GM23338 (cell line): ENCODE measurements around the gene SMARCA2. TPM values are rescaled to one million over a fixed set of nuclear protein-coding genes. Genes with fewer than 3 reads are reported as not detected.

Experiments
- ATAC-seq: fragments of 200-7000 bp; cut with Tn5 transposase; 3 replicates; pipeline ENCODE4 v1.9.1; 2020
- DNase-seq: peaks from one replicate; pipeline ENCODE4 v3.0.0-alpha.2; 2015; ENCODE audit warnings: low spot score
- H2AFZ ChIP-seq: fragments of 200-600 bp; sonication (generic); 2 replicates; pipeline ENCODE4 v1.8.0; 2016; ENCODE audit warnings: antibody characterized with exemption, mild to moderate bottlenecking, moderate library complexity
- H3F3A ChIP-seq: fragments of 200-600 bp; sonication (generic); replicated peaks from 2 replicates; pipeline ENCODE4 v1.8.0; 2017; ENCODE audit warnings: antibody characterized with exemption, mixed run types, low read depth
- H3K27ac ChIP-seq: fragments of 200-600 bp; sonication (generic); 2 replicates; pipeline ENCODE4 v1.6.1; 2016; ENCODE audit warnings: low read depth
- H3K27me3 ChIP-seq: fragments of 200-600 bp; sonication (generic); 2 replicates; pipeline ENCODE4 v1.8.0; 2016; ENCODE audit warnings: mild to moderate bottlenecking, mixed run types, moderate library complexity; ENCODE audit not compliant: insufficient read depth
- H3K36me3 ChIP-seq: fragments of 200-600 bp; sonication (generic); 2 replicates; pipeline ENCODE4 v1.8.0; 2016; ENCODE audit warnings: mild to moderate bottlenecking; ENCODE audit not compliant: insufficient read depth
- H3K4me1 ChIP-seq: fragments of 200-600 bp; sonication (generic); 2 replicates; pipeline ENCODE4 v1.8.0; 2016; ENCODE audit warnings: mild to moderate bottlenecking, moderate library complexity; ENCODE audit not compliant: insufficient read depth
- H3K4me2 ChIP-seq: fragments of 200-600 bp; sonication (generic); 2 replicates; pipeline ENCODE4 v1.7.1; 2017; ENCODE audit warnings: mixed run types
- H3K4me3 ChIP-seq: fragments of 200-600 bp; sonication (generic); 2 replicates; pipeline ENCODE4 v1.6.1; 2016; ENCODE audit warnings: mixed run types
- H3K79me2 ChIP-seq: fragments of 200-600 bp; sonication (generic); replicated peaks from 2 replicates; pipeline ENCODE4 v1.8.0; 2017; ENCODE audit warnings: mild to moderate bottlenecking; ENCODE audit not compliant: insufficient read depth
- H3K9me2 ChIP-seq: fragments of 200-600 bp; sonication (generic); 2 replicates; pipeline ENCODE4 v1.8.0; 2017; ENCODE audit not compliant: insufficient read depth
- H4K20me1 ChIP-seq: fragments of 200-600 bp; sonication (generic); replicated peaks from 2 replicates; pipeline ENCODE4 v1.8.0; 2017; ENCODE audit warnings: mild to moderate bottlenecking; ENCODE audit not compliant: insufficient read depth
- H3K27ac Mint-ChIP-seq: 2 replicates; pipeline ENCODE4 v1.8.0; 2020; ENCODE audit warnings: inconsistent platforms, mild to moderate bottlenecking, moderate library complexity, mixed read lengths
- H3K27me3 Mint-ChIP-seq: 3 replicates; pipeline ENCODE4 v1.8.0; 2022; ENCODE audit warnings: low read depth, mild to moderate bottlenecking, moderate library complexity, mixed read lengths, inconsistent platforms; ENCODE audit not compliant: insufficient read depth, poor library complexity
- H3K36me3 Mint-ChIP-seq: 3 replicates; pipeline ENCODE4 v1.8.0; 2021; ENCODE audit warnings: low read depth, mild to moderate bottlenecking, inconsistent platforms, moderate library complexity, mixed read lengths
- H3K4me1 Mint-ChIP-seq: 3 replicates; pipeline ENCODE4 v1.8.0; 2020; ENCODE audit warnings: mild to moderate bottlenecking, inconsistent platforms, mixed read lengths
- H3K4me3 Mint-ChIP-seq: 3 replicates; pipeline ENCODE4 v1.8.0; 2021; ENCODE audit warnings: moderate library complexity, mild to moderate bottlenecking, inconsistent platforms, mixed read lengths
- H3K9me3 Mint-ChIP-seq: 3 replicates; pipeline ENCODE4 v1.8.0; 2020; ENCODE audit warnings: moderate library complexity, mild to moderate bottlenecking, inconsistent platforms, mixed read lengths
- CREB1 ChIP-seq: fragments of 250-450 bp; sonication (Bioruptor Pico); IDR thresholded peaks from 2 replicates; pipeline ENCODE4 v1.5.0; 2020; ENCODE audit warnings: low read depth, mild to moderate bottlenecking, moderate library complexity
- CTCF ChIP-seq, 2 experiments: fragments of 200-600 bp in 1 of 2; sonication (generic) in 1 of 2; conservative IDR thresholded peaks; 2 replicates each; pipeline versions ENCODE4 v1.5.1 to v1.6.1; 2016 to 2017; ENCODE audit warnings: antibody characterized with exemption in 2 of 2, low read depth in 2 of 2, mild to moderate bottlenecking in 2 of 2, moderate library complexity in 1 of 2
- ETS1 ChIP-seq: IDR thresholded peaks from 2 replicates; pipeline ENCODE4 v1.6.1; 2016; ENCODE audit warnings: antibody characterized with exemption
- EZH2 ChIP-seq: fragments of 200-600 bp; sonication (generic); IDR thresholded peaks from one replicate; pipeline ENCODE4 v1.8.0; 2017; ENCODE audit warnings: antibody characterized with exemption, mild to moderate bottlenecking, low read depth; ENCODE audit not compliant: unreplicated experiment
- EZH2phosphoT487 ChIP-seq: fragments of 200-600 bp; sonication (generic); IDR thresholded peaks from one replicate; pipeline ENCODE4 v1.8.1; 2018; ENCODE audit warnings: antibody characterized with exemption; ENCODE audit not compliant: unreplicated experiment
- JUNB ChIP-seq: IDR thresholded peaks from one replicate; pipeline ENCODE4 v1.6.1; 2016; ENCODE audit warnings: antibody characterized with exemption; ENCODE audit not compliant: unreplicated experiment
- NANOG ChIP-seq: IDR thresholded peaks from 2 replicates; pipeline ENCODE4 v1.6.1; 2016; ENCODE audit warnings: antibody characterized with exemption, borderline replicate concordance
- POLR2AphosphoS5 ChIP-seq: IDR thresholded peaks from 2 replicates; pipeline ENCODE4 v1.6.1; 2016; ENCODE audit warnings: antibody characterized with exemption, low read depth
- REST ChIP-seq: IDR thresholded peaks from one replicate; pipeline ENCODE4 v1.6.1; 2018; ENCODE audit warnings: antibody characterized with exemption; ENCODE audit not compliant: unreplicated experiment
- STAT1 ChIP-seq: IDR thresholded peaks from one replicate; pipeline ENCODE4 v1.6.1; 2016; ENCODE audit warnings: antibody characterized with exemption; ENCODE audit not compliant: unreplicated experiment
- ZNF114 ChIP-seq: fragments of 250-450 bp; sonication (Bioruptor Pico); IDR thresholded peaks from 2 replicates; pipeline ENCODE4 v1.5.0; 2020; ENCODE audit warnings: mild to moderate bottlenecking, moderate library complexity
- ZNF331 ChIP-seq: fragments of 250-450 bp; sonication (Bioruptor Pico); IDR thresholded peaks from 2 replicates; pipeline ENCODE4 v1.5.0; 2020; ENCODE audit warnings: low read depth, mild to moderate bottlenecking, moderate library complexity
- ZNF462 ChIP-seq: fragments of 250-450 bp; sonication (Bioruptor Pico); IDR thresholded peaks from 2 replicates; pipeline ENCODE4 v1.5.0; 2020; ENCODE audit warnings: mild to moderate bottlenecking, moderate library complexity
- polyA plus RNA-seq: library from polyadenylated mRNA; unstranded; fragments of >200 nt; fragmentation: Nextera tagmentation; extraction: Ambion mirVana; gene quantifications from 2 replicates; pipeline ENCODE4 v1.2.1, GENCODE V29; 2016
- total RNA-seq: library from RNA; depleted of rRNA; stranded (reverse); fragments of >200 nt; shearing (Covaris generic); gene quantifications from 2 replicates; pipeline ENCODE4 v1.2.3, GENCODE V29; 2014

The SMARCA2 gene
- total and polyA plus RNA-seq, 2 experiments from 2014 or later, result 21.7 to 21.9 TPM

- Mint-ChIP-seq H3K9me3 (peaks cover 26% of the 10 kb centered on the region), H3K4me3 (no peak overlapping the region), H3K27ac (no peak overlapping the region), H3K27me3 (peaks cover 5% of the 10 kb centered on the region), H3K4me1 (peaks cover 4% of the 10 kb centered on the region; the same call in 2 of the 3 replicates), H3K36me3 (peaks cover 22% of the 10 kb centered on the region)
- Histone ChIP-seq H3K4me1 (0 out of 2 replicates have a peak, but pooled peaks cover 5% of the 10 kb centered on the region), H3K4me3 (no peak overlapping the region), H3K4me2 (no peak overlapping the region), H4K20me1 (no peaks in the 10 kb centered on the region), H2AFZ (no peak overlapping the region), H3F3A (no peaks in the 10 kb centered on the region), H3K36me3 (peaks cover 3% of the 10 kb centered on the region), H3K79me2 (no peaks in the 10 kb centered on the region), H3K27ac (no peak overlapping the region), H3K27me3 (no peaks in the 10 kb centered on the region), H3K9me2 (peaks cover 13% of the 10 kb centered on the region; the same call in 1 of the 2 replicates)
- no peak for DNase-seq
- TF ChIP-seq EZH2phosphoT487 (no peak), CTCF (conservative IDR thresholded peaks at IDR 0.05; ENCODE audit: low read depth in 2 of 2) (no peak), JUNB (no peak), NANOG (no peak), POLR2AphosphoS5 (no peak), REST (no peak), ZNF331 (CRISPR knock-in tag) (no peak), ZNF114 (no peak), ETS1 (no peak), STAT1 (no peak), ZNF462 (CRISPR knock-in tag) (no peak), EZH2 (no peak), CREB1 (CRISPR knock-in tag) (no peak)
- no peak for ATAC-seq
These were observed 45.2 kb upstream of the SMARCA2 start for GRCh38 chr9:1969898-1970297.
